C4-2B (cell line): ENCODE results near the gene KCND1.

Experiments used
- H3K27ac ChIP-seq: fragments of 450-650 bp; 2 replicates; pipeline ENCODE4 v1.5.1; 2017
- ZFX ChIP-seq: fragments of 450-650 bp; IDR thresholded peaks from 2 replicates; pipeline ENCODE4 v1.6.1; 2017
- TF ChIP-seq, protein P1 (sequence below): fragments of 450-650 bp; conservative IDR thresholded peaks from 2 replicates; pipeline ENCODE4 v1.5.1; 2017; ENCODE audit warnings: mild to moderate bottlenecking

KCND1 gene

GRCh38 chrX:48923771-48924170 lies 47.9 kb downstream of the KCND1 start:
- H3K27ac ChIP-seq: no peak overlapping the region
- no peak for TF ChIP-seq ZFX
- TF ChIP-seq, protein P1, sequence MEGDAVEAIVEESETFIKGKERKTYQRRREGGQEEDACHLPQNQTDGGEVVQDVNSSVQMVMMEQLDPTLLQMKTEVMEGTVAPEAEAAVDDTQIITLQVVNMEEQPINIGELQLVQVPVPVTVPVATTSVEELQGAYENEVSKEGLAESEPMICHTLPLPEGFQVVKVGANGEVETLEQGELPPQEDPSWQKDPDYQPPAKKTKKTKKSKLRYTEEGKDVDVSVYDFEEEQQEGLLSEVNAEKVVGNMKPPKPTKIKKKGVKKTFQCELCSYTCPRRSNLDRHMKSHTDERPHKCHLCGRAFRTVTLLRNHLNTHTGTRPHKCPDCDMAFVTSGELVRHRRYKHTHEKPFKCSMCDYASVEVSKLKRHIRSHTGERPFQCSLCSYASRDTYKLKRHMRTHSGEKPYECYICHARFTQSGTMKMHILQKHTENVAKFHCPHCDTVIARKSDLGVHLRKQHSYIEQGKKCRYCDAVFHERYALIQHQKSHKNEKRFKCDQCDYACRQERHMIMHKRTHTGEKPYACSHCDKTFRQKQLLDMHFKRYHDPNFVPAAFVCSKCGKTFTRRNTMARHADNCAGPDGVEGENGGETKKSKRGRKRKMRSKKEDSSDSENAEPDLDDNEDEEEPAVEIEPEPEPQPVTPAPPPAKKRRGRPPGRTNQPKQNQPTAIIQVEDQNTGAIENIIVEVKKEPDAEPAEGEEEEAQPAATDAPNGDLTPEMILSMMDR: no peak

DNA sequence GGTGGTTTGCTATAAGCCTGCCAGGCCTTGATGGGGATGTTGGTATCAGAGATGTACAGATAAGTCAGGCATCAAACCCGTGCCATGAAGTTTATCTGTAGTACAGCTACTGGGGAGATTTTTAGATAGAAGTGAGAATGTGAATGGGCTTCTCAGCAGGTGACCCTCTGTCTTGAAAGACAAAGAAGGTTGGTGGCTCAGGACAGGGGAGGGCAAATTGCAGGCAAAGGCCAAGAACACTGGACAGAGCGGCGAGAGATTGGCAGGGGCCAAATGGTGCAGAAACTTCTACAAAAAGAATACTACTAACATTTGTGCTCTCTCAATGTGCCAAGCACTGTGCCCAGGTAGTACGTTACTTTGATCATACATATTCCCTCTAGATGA lies 50.9 kb downstream of the KCND1 start:
- TF ChIP-seq, protein P1: no peak
- no peak for TF ChIP-seq ZFX
- no peak overlapping the region for H3K27ac ChIP-seq

DNA sequence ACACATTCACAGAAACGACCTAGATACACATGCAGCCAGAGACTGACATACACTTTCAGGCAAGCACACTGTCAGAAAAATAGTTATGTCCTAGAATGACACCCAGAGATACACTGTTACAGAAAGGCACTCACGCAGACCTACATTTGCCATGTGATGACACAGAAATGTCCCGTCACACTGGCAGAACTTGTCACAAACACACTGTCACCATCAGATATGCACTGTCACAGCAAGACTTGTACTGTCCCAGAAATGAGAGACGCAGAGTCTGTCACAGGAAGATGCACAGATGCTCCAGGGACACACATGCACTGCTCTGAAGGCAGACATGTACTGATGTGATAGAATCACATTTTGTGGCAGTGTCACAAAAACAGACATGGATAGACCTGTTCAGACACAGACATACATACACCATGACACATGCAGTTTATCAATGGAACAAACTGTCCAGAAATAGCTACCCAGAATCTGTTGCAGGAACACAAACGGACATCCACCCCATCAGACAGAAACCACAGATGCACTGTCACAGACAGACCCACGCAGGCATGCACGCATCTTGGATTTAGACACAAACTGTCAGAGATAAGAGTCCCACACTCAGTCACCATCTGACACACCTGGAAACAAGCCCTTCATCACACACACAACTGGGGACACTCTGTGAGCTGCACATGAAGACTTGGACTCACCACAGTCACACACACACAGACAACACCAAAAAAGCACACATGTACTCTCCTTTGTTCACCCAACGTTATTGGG lies 51.5 kb downstream of the KCND1 start:
- H3K27ac ChIP-seq: peak overlapping the region; percentile 96
- TF ChIP-seq, protein P1: no peak
- no peak for TF ChIP-seq ZFX

DNA sequence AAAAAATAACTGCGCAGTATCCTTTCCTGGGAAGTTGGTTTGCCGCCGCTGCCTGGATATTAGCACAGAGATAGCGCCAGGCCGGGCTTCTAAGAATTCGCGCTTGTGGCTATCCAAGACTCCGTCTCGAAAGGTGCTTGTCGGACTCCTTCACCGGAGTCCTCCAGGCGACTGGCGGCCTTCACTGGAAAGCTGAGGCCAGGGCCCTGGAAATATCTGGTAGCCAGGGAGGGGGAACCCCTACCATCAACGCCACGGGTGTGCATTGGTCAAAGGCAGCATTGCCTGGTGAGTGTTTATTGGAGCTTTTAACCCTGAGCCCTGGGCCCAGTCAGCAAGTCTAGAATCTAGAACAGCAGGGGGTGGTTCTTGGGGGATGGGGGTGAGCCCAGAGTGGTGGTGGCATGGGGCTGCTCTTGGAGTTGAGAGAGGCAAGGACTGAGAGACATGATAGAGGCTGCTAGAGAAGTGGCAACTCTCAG lies 52.2 kb downstream of the KCND1 start:
- TF ChIP-seq, protein P1: no peak
- no peak for TF ChIP-seq ZFX
- peak overlapping the region; percentile 96 for H3K27ac ChIP-seq

GRCh38 chrX:48918643-48919340 lies 52.9 kb downstream of the KCND1 start, which contains the start of gene PIM2:
Gene PIM2 (minus strand): TSS chrX:48919024. CDS start chrX:48918834, 190 bp downstream.
- no peak for TF ChIP-seq ZFX
- TF ChIP-seq, protein P1: no peak

GRCh38 chrX:48918301-48918642 lies 53.4 kb downstream of the KCND1 start:
- TF ChIP-seq ZFX: no peak
- TF ChIP-seq, protein P1: no peak
- peak overlapping the region; percentile 96 for H3K27ac ChIP-seq

More at GRCh38 chrX:48918643-48919340, 52.9 kb downstream of the KCND1 start, which contains the start of gene PIM2:
- peak within 1 kb of the TSS; percentile 96 for H3K27ac ChIP-seq
